ENCODE results near the gene ZNF155. TPM values are rescaled to one million over a fixed set of nuclear protein-coding genes. Genes with fewer than 3 reads are reported as not detected.

Gene ZNF155
- total RNA-seq, 1 donor from 2014 or later, result 9.3 TPM

DNA sequence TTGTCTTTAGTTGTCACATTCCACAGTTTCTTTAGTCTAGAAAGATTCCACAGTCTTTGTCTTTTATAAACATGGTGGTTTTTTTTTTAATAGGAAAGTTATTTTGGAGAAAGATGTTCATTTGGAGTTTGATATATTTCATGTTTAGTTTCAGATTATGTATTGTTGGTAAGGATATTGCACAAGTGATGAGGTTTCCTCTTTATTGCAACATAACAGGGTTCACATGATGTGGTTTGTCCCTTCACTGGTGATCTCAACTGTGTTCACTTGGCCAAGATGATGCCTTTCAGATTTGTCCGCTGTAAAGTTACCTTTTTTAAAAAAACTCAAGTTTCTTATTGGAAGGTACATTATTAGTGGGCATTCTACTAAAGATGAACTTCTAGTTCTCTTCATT is 22.0 kb downstream of the ZNF155 start:
- TF ChIP-seq, protein P1, sequence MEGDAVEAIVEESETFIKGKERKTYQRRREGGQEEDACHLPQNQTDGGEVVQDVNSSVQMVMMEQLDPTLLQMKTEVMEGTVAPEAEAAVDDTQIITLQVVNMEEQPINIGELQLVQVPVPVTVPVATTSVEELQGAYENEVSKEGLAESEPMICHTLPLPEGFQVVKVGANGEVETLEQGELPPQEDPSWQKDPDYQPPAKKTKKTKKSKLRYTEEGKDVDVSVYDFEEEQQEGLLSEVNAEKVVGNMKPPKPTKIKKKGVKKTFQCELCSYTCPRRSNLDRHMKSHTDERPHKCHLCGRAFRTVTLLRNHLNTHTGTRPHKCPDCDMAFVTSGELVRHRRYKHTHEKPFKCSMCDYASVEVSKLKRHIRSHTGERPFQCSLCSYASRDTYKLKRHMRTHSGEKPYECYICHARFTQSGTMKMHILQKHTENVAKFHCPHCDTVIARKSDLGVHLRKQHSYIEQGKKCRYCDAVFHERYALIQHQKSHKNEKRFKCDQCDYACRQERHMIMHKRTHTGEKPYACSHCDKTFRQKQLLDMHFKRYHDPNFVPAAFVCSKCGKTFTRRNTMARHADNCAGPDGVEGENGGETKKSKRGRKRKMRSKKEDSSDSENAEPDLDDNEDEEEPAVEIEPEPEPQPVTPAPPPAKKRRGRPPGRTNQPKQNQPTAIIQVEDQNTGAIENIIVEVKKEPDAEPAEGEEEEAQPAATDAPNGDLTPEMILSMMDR (IDR thresholded peaks at IDR 0.05), result no peak
- H3K36me3 Mint-ChIP-seq (ENCODE audit: low read depth), result peaks cover 46% of the 10 kb centered on the region
- no peak overlapping the region for H3K4me3 Mint-ChIP-seq (ENCODE audit: unreplicated experiment)

DNA sequence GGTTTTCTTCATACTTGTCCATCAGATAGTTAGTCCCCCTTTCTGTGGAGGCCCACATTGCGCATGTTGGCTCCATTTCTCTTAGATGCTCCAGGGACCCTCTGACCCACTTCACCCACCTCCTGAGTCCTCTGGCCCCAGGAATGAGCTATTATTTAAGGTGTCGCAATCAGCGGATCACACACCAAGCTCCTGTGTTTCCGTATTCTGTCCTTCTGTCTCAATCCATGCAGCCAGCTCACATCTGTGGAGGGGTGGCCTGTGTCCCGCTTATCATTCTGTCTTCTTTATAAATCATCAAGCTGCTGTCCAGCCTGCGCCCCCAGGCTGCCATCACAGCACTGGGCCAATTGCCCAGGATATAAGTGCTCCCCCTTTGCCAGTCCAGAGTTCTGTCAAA is 23.5 kb downstream of the ZNF155 start:
- peaks cover 10% of the 10 kb centered on the region for H3K4me1 Mint-ChIP-seq (ENCODE audit: low read depth)
- no peak overlapping the region for H3K4me3 Mint-ChIP-seq (ENCODE audit: unreplicated experiment)
- H3K9me3 Mint-ChIP-seq (ENCODE audit: low read depth), result peaks cover 55% of the 10 kb centered on the region
- no peaks in the 10 kb centered on the region for H3K27me3 Mint-ChIP-seq (ENCODE audit: low read depth)
- peaks cover 57% of the 10 kb centered on the region for H3K36me3 Mint-ChIP-seq (ENCODE audit: low read depth)
- H3K27ac Mint-ChIP-seq (ENCODE audit: unreplicated experiment), result no peak overlapping the region
- no peak for DNase-seq (ENCODE audit: low spot score)
- TF ChIP-seq, protein P1 (IDR thresholded peaks at IDR 0.05), result no peak

More for the DNA sequence above, 22.0 kb downstream of the ZNF155 start:
- no peak overlapping the region for H3K27ac Mint-ChIP-seq (ENCODE audit: unreplicated experiment)
- H3K27me3 Mint-ChIP-seq (ENCODE audit: low read depth), result no peaks in the 10 kb centered on the region
- H3K4me1 Mint-ChIP-seq (ENCODE audit: low read depth), result peaks cover 17% of the 10 kb centered on the region
- H3K9me3 Mint-ChIP-seq (ENCODE audit: low read depth), result peaks cover 47% of the 10 kb centered on the region
- no peak for DNase-seq (ENCODE audit: low spot score)

DNA sequence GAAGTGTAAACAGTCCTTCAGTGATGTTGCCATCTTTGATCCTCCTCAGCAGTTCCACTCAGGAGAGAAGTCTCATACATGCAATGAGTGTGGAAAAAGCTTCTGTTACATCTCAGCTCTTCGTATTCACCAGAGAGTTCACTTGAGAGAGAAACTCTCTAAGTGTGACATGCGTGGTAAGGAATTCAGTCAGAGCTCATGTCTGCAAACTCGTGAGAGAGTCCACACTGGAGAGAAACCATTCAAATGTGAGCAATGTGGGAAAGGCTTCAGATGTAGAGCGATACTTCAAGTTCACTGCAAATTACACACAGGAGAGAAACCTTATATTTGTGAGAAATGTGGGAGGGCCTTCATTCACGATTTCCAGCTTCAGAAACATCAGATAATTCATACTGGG is 26.5 kb downstream of the ZNF155 start:
- peaks cover 73% of the 10 kb centered on the region for H3K9me3 Mint-ChIP-seq (ENCODE audit: low read depth)
- no peaks in the 10 kb centered on the region for H3K27me3 Mint-ChIP-seq (ENCODE audit: low read depth)
- no peak overlapping the region for H3K27ac Mint-ChIP-seq (ENCODE audit: unreplicated experiment)
- no peaks in the 10 kb centered on the region for H3K4me1 Mint-ChIP-seq (ENCODE audit: low read depth)
- TF ChIP-seq, protein P1 (IDR thresholded peaks at IDR 0.05), result no peak
- H3K36me3 Mint-ChIP-seq (ENCODE audit: low read depth), result peaks cover 64% of the 10 kb centered on the region
- H3K4me3 Mint-ChIP-seq (ENCODE audit: unreplicated experiment), result no peak overlapping the region
- no peak for DNase-seq (ENCODE audit: low spot score)

DNA sequence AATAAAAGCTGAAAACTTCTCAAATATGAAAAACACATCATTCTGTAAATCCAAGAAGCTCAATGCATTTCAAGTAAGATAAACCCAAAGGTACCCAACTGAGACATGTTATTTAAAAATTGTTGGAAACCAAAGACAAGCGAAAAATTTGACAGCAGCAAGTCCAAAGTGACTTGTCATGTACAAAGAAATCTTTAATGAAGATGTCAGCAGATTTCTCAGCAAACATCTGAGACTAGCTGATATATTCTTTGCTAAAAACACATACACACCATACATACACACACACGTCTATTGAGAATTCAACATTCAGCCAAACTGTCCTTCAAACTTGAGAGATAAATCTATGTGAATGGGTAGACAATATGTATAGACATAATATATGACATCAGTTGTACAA is 35.5 kb downstream of the ZNF155 start:
- H3K4me3 Mint-ChIP-seq (ENCODE audit: unreplicated experiment), result no peak overlapping the region
- peaks cover under 1% of the 10 kb centered on the region for H3K4me1 Mint-ChIP-seq (ENCODE audit: low read depth)
- peaks cover 35% of the 10 kb centered on the region for H3K9me3 Mint-ChIP-seq (ENCODE audit: low read depth)
- H3K27me3 Mint-ChIP-seq (ENCODE audit: low read depth), result peaks cover 16% of the 10 kb centered on the region
- TF ChIP-seq, protein P1 (IDR thresholded peaks at IDR 0.05), result no peak
- no peak overlapping the region for H3K27ac Mint-ChIP-seq (ENCODE audit: unreplicated experiment)
- peaks cover 4% of the 10 kb centered on the region for H3K36me3 Mint-ChIP-seq (ENCODE audit: low read depth)
- DNase-seq (ENCODE audit: low spot score), result no peak

DNA sequence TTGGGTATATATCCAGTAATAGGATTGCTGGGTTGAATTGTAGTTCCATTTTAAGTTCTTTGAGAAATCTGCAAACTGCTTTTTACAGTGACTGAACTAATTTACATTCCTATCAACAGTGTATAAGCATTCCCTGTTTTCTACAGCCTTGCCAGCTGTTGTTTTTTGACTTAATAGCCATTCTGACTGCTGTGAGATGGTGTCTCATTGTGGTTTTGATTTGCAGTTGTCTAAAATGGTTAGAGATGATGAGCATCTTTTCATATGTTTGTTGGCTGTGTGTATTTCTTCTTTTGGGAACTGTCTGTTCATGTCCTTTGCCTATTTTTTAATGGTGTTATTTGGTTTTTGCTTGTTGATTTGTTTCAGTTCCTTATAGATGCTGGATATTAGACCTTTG is 37.2 kb downstream of the ZNF155 start:
- H3K4me3 Mint-ChIP-seq (ENCODE audit: unreplicated experiment), result no peak overlapping the region
- H3K9me3 Mint-ChIP-seq (ENCODE audit: low read depth), result peaks cover 30% of the 10 kb centered on the region
- peaks cover 16% of the 10 kb centered on the region for H3K27me3 Mint-ChIP-seq (ENCODE audit: low read depth)
- peaks cover 12% of the 10 kb centered on the region for H3K4me1 Mint-ChIP-seq (ENCODE audit: low read depth)
- no peak for DNase-seq (ENCODE audit: low spot score)
- H3K27ac Mint-ChIP-seq (ENCODE audit: unreplicated experiment), result no peak overlapping the region
- H3K36me3 Mint-ChIP-seq (ENCODE audit: low read depth), result peaks cover 10% of the 10 kb centered on the region
- TF ChIP-seq, protein P1 (IDR thresholded peaks at IDR 0.05), result no peak

All from chondrocyte (in vitro differentiated cells).